GM21723 (cell line): Measurements from ENCODE around the gene OTOS.

Experiments used
- ATAC-seq: cut with Tn5 transposase; IDR thresholded peaks from one replicate; pipeline ENCODE4 v1.9.1; 2021; ENCODE audit warnings: mild to moderate bottlenecking, moderate library complexity; ENCODE audit not compliant: unreplicated experiment

OTOS gene

GRCh38 chr2:240123821-240124650 is 16.4 kb downstream of the OTOS start:
- ATAC-seq: no peak

GRCh38 chr2:240121675-240122074 is 18.8 kb downstream of the OTOS start:
- no peak for ATAC-seq

GRCh38 chr2:240121190-240121589 is 19.3 kb downstream of the OTOS start:
- ATAC-seq: no peak

- no peak for ATAC-seq
Measured at GRCh38 chr2:240114233-240114632, 26.2 kb downstream of the OTOS start.

- ATAC-seq: no peak
Measured at GRCh38 chr2:240112914-240113690, 27.4 kb downstream of the OTOS start.

GRCh38 chr2:240111253-240111652 is 29.2 kb downstream of the OTOS start:
- ATAC-seq: no peak

- no peak for ATAC-seq
Measured at GRCh38 chr2:240109386-240109785, 31.1 kb downstream of the OTOS start.

GRCh38 chr2:240107477-240107796 is 33.0 kb downstream of the OTOS start:
- ATAC-seq: no peak

- ATAC-seq: no peak
Measured at GRCh38 chr2:240106765-240107476, 33.5 kb downstream of the OTOS start.

- no peak for ATAC-seq
Measured at GRCh38 chr2:240105982-240106381, 34.5 kb downstream of the OTOS start.

GRCh38 chr2:240103136-240103535 is 37.3 kb downstream of the OTOS start:
- no peak for ATAC-seq

GRCh38 chr2:240098349-240098748 is 42.1 kb downstream of the OTOS start:
- no peak for ATAC-seq

- ATAC-seq: no peak
Measured at GRCh38 chr2:240095556-240096523, 44.6 kb downstream of the OTOS start.

GRCh38 chr2:240089306-240089705 is 51.2 kb downstream of the OTOS start:
- ATAC-seq: no peak
